B cell (primary cell): Measurements from ENCODE around the gene ATXN1.

Experiments
- CTCF ChIP-seq: fragments of 200-600 bp; IDR thresholded peaks from one replicate; pipeline ENCODE4 v1.8.0; 2022; ENCODE audit warnings: antibody characterized with exemption, mild to moderate bottlenecking
- EZH2 ChIP-seq: IDR thresholded peaks from 2 replicates; pipeline ENCODE4 v1.6.1; 2012; ENCODE audit warnings: borderline replicate concordance, low read depth, mild to moderate bottlenecking, moderate library complexity, low read length; ENCODE audit not compliant: insufficient read depth, poor library complexity, severe bottlenecking

- TF ChIP-seq EZH2 = no peak
- TF ChIP-seq CTCF = no peak
Measured at GRCh38 chr6:16568128-16568527, 193.1 kb downstream of the ATXN1 start.
